HG03159 (cell line): ENCODE data around the gene NDUFA11.
"Not testable (repeated sequence)": the region's sequence is repeated elsewhere in the genome, so short reads cannot be mapped to it uniquely, and the experiment has no call there.

Source experiments
- ATAC-seq: cut with Tn5 transposase; IDR thresholded peaks from one replicate; pipeline ENCODE4 v1.9.1; 2021; ENCODE audit warnings: mild to moderate bottlenecking, moderate library complexity; ENCODE audit not compliant: unreplicated experiment

NDUFA11 gene

DNA sequence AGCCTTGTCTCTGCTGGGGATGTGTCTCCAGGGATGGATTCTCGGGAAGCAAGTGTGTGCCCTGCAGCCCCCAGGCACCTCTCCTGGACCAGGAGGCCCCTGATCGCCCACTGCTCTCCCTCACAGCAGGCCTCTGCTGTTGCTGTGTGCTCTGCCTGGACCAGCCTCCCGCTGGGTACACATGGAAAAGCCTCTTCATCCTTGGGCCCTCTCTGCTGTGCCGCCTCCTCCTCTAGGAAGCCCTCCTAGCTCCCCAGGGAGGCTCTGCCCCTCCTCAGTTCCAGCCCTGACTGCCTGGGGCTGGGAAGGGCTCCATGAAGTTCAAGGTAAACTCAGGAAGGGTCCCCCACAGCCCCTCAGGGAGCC is 12.0 kb downstream of the NDUFA11 start:
- no peak for ATAC-seq

DNA sequence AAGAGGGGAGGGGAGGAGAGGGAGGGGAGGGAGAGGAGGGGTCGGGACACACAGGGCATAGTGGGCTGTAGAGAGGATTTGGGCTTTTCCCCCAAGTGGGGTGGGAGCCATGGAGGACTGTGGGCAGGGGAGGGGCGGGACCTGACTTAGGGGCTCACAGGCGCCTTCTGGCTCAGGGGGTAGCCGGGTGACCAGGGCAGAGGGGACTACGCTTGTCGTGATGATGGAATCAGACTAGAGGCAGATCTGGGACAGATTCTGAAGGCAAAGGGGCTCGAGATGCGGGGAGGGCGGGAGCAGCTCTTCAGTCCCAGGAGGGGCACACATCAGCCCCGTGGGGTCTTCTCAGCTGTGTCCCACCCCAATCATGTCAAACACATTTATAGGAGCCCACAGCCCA is 13.5 kb downstream of the NDUFA11 start:
- ATAC-seq: no peak

DNA sequence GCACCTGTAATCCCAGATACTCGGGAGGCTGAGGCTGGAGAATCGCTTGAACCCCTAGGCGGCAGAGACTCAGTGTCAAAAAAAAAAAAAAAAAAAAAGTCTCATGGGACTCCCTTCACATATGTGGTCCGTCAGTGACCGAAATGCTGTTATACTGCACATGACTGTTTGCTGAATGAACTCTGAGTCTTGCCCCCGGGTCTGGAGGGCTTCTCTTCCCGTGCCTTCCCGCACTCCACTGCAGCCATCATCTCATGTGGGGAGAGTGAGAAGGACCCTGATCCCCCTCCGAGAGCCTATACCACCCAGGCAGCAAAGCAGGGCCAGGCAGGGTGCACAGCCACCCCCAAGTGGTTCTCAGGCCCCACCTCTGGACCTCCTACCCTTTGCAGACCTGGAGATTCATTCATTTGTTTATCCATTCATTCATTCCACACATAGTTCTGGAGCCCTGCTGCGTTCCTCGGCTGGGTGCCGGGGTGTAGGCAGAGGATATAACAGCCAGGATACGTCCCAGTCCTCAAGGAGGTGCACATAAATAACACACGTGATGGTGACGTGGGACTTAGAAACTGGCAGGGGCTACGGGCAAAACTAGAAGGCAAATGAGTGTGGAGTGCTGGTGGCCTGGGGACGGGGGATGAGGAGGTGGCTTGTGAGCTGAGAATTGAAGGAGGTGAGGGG is 14.2 kb downstream of the NDUFA11 start:
- ATAC-seq: no peak

DNA sequence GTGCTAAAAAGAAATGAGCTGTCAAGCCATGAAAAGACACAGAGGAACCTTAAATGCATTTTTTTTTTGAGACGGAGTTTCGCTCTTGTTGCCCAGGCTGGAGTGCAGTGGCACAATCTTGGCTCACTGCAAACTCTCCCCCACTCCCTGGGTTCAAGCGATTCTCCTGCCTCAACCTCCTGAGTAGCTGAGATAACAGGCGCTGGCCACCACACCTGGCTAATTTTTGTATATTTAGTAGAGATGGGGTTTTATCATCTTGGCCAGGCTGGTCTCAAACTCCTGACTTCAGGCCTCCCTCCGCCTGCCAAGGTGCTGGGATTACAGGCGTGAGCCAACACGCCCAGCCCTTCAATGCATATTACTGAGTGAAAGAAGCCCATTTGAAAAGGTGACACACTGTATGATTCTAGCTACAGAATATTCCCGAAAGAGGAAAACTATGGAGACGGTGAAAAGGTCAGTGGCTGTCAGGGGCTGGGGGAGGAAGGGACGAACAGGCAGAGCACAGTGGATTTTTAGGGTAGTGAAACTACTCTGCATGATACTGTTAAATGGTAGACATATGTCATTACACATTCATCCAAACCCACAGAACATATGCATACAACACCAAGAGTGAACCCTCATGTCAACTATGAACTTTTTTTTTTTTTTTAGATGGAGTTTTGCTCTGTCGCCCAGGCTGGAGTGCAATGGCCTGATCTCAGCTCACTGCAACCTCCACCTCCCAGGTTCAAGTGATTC is 19.4 kb downstream of the NDUFA11 start:
- ATAC-seq: not testable (repeated sequence)

DNA sequence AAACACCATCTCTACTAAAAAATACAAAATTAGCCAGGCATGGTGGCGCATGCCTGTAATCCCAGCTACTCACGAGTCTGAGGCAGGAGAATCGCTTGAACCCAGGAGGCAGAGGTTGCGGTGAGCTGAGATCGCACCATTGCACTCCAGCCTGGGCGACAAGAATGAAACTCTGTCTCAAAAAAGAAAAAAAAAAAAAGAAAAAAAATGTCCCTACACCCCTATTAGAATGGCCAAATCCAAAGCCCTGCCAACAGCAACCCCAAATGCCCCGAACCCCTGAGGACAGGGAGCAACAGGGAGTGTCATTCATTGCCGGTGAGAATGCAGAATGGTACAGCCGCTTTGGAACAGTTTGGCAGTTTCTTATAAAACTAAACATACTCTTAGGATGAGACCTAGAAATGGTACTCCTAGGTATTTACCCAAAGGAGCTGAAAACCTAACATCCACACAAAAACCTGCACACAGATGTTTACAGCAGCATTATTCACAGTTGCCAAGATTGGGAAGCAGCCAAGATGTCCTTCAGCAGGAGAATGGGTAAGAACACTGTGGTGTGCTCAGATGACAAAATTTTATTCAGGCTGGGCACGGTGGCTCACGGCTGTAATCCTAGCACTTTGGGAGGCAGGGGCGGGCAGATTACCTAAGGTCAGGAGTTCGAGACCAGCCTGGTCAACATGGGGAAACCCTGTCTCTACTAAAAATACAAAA is 20.3 kb downstream of the NDUFA11 start:
- ATAC-seq: not testable (repeated sequence)

DNA sequence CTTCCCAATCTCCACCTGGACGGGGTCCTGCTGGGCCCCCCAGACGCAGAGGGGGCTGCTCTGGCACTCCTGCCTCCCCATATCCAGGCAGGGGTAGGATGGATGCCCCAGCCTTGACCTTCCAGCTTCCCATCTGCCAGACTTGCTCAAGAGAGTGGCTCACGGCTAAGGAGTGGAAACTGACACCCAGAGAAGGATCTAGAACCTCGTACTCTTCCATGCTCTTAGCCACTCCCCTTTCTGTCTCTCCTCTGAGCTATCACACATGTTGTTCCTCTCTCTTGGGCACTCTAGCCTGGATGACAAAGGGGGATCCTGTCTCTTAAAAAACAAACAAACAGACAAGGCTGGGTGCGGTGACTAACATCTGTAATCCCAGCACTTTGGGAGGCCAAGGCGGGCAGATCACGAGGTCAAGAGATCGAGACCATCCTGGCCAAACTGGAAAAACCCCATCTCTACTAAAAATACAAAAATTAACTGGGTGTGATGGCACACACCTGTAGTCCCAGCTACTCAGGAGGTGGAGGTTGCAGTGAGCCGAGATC is 21.1 kb downstream of the NDUFA11 start:
- no peak for ATAC-seq

DNA sequence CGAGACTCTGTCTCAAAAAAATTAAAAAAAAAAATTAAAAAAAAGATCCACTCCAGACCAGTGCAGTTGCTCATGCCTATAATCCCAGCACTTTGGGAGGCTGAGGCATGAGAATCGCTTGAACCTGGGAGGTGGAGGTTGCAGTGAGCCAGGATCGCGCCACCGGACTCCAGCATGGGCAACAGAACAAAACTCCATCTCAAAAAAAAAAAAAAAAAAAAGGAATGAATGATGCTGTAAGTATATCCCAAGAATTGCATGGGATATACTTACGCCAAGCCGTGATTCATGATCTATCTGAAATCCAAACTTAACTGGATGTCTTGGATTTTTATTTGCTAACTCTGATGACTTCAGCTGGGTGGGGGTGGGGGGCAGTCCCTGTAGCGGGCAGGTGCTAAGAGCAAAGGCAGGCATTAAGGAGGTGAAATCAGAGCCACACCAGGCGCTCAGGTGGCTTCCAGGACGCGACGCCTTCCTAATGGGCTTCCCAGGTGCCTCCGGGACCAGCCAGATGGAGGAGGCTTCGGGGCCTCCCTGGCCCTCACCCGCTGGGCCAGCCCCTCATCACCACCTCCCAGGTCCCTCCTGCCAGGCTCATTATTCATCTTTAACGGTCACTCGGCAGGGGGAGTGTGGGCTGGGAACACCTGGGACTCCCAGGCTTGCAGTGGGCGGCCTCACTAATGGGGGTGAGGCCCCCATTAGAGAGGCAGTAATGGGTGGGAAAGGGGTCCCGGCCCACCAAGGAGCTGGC is 21.9 kb downstream of the NDUFA11 start:
- ATAC-seq: no peak

DNA sequence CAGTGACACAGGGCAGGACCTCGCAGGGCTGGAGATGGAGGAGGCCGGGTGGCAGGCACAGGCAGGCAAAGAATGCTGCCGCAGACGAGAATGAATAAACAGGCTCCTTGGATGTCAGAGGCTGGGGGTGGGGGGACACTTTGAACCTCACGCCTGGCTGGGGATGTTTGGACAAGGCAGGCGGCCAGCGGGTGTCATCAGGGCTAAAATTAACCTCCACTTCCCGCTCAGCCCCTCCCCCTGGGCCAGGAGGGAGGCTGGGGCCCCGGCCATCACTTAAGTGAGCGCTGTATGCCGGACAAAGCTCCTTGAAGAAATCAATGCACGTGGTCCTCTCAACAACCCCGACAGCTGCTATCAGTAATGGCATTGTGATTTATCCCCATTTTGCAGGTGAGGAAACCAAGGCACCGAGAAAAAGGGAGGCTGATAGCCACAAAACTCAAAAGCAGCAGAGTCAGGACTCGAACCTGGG is 22.9 kb downstream of the NDUFA11 start:
- ATAC-seq: no peak

DNA sequence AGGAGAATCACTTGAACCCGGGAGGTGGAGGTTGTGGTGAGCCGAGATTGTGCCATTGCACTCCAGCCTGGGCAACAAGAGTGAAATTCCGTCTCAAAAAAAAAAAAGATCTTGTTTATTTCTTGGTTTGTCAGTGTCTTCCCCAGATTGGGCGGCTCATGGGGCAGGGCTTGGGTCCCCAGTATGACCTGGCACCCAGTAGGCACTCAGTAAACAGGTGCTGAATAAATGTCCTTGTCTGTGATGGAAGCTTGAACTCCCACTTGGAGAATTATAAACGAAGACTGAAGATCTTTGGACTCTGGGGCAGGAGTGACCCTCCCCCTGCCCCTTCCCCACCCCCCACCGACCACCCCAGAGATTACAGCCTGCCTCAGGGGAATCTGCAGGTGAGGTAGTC is 23.4 kb downstream of the NDUFA11 start:
- ATAC-seq: no peak

DNA sequence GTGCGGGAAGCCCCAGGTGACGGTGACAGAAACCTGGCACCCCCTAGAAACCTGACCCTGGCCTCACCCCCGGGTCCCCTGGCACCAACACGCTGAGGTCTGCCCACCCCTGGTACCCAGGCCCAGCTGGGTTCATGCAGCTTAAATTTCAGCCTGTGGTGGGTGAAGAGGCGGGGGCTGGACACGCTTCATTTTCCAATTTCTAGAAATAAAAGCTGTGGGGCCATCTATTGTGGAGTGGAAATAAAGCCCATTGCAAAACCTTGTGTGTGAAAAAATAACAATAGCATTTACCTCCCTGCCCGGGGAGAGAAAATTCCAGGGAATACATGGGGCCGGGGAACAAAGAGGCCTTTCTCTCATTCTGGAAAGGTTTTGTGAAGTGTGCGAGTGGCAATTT is 25.7 kb downstream of the NDUFA11 start:
- ATAC-seq: no peak

DNA sequence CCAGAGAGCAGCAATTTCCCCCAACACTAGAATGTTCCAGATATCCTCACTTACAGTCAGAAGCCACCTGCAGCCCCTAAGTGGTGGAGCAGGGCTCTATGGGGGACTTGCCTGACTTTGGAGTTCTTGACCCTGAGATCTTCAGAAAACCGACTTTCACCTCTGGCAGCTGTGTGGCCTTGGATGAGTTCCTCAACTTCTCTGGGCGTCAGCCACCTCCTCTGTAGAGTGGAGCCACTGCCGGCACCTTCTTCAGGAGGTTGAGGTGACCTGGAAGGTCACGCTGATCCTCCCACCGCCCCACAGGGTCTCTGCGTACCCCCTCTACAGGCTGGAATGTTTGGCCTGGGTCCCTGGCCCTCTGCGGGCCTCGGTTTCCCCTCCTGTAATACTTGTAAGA is 26.2 kb downstream of the NDUFA11 start:
- no peak for ATAC-seq

DNA sequence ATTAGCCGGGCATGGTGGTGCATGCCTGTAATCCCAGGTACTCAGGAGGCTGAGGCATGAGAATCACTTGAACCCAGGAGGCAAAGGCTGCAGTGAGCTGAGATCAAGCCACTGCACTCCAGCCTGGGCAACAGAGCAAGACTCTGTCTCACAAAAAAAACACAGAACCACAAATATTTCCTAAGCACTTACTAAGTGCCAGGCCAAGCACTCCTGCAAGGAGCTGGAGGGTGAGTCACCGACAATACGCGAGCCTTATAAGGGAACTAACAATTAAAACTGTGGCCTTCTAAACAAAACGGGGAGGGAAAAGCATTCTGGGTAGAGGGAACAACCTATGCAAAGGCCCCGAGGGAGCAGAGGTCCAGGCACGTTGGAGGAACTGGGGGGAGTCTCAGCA is 29.1 kb downstream of the NDUFA11 start:
- ATAC-seq: not testable (repeated sequence)

DNA sequence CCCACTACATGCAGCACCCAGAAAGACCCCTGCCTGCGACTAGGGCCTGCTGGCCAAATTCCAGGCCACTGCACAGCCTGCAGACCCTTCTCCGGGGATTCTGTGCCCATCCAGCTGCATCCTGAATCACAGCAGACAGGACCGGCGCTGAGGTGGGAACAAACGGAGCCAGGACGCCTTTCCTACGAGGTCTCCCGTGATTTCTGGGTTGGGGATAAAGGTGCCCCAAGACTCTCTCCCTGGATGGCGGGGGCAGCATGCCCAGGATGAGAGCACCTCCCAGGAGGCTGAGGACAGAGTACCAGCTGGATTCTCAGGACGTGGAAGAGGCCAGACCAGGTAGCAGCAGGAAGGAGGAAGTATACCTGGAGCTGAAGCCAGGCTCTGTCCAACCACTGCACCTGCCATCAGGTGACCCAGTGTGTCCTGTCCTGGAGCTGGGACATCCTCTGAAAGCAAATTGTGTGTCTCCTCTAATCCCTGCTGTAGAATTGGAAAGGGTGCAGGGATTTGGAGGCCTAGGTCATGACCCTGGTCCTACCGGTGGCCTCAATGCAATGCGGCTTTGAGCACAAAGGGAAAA is 29.9 kb downstream of the NDUFA11 start:
- ATAC-seq: no peak

DNA sequence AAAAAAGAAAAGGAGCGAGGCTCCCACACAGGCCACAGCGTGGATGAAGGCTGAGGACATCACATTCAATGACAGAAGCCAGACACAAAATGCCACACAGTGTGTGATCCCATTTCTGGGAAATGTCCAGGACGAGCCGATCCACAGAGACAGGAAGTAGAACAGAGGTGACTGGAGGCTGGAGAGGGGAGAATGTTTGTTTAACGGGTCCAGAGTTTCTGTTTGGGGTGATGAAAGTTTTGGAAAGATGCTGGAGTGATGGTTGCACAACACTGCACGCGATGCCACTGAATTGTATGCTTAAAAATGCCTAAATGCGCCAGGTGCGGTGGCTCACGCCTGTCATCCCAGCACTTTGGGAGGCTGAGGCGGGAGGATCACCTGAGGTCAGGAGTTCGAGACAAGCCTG is 32.6 kb downstream of the NDUFA11 start:
- no peak for ATAC-seq

DNA sequence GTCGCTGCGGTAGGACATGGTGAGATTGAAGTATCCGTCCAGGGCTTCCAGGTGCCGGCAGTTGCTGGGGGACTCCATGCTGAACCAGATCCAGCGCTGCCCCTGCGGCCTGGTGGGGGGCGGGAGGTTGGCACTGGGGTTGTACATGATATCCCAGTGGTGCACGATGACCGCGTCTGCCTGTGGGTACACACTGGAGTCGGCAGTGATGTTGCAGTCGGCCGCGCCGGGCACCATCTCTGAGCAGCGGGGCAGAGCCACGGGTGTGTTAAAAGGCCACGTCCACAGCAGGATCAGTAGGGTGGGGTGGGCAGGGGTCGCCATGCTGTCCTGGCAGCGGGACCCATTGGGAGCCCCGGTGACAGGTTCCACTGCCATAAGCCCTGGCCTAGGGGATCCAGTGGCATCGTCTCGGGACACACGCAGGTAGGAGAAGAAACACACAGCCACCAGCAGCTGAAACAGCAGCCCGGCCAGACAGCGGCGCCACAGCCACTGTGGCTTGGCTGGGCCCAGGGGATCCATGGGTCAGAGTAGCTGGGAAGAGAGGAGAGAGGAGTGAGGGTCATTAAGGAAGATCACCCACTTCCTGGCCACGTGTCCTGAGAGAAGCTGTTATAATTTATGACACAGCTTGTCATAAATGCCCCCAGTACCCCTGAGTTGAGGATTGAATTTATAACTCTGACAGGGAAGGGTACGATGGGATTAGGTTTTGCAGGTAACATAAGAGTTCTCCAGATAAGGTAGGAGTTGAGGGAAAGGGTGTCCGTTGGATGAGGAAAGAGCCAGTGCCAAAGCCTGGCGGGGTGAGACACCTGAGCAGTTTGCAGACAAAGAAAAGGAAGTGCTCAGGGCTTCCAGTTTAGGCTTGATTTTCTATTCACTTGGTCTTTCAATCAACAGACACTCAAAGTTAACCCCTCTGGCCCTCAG is 36.1 kb downstream of the NDUFA11 start:
- ATAC-seq: no peak

DNA sequence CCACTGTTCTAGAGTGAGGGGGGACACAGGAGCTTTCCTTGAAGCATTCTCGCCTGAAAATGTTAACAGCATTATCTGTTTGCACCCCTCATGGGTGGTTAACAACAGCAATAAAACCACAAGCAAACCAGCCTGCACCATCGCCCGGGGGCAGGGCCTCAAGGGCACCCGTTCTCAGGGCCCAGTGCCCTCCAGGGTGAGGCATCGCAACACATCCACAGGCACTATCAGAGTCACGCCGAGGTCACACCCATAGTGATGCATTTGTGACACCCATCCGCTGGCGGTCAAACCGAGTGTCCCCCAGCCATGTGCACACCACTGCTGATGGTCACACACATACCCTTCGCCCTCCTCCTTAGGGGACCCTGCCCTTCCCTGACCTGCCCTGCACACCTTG is 37.8 kb downstream of the NDUFA11 start:
- no peak for ATAC-seq

DNA sequence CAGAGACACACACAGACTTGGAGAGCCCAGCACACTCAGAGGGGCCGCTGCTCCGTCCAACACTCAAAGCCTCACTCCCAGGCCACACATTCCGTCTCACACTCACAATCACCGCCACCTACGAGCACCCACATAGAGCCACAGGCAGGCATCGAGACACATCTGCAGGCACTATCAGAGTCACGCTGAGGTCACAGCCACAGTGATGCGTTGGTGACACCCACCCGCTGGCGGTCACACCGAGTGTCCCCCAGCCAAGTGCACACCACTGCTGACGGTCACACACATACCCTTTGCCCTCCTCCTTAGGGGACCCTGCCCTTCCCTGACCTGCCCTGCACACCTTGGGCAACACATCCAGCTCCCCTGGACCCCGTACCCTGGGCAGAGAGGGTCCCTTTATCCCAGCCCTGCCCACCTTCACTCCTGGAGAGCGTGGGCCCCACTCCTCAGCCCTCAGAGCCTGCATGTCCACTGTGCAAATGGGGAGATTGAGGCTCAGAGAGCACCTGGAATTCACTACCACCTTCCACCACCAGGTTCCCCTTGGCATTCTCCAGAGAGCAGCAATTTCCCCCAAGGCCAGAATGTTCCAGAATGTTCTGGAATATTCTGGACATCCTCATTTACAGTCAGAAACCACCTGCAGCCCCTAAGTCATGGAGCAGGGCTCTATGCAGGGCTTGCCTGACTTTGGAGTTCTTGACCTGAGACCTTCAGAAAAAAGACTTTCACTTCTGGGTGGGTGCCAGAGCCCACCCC is 38.7 kb downstream of the NDUFA11 start:
- ATAC-seq: no peak

DNA sequence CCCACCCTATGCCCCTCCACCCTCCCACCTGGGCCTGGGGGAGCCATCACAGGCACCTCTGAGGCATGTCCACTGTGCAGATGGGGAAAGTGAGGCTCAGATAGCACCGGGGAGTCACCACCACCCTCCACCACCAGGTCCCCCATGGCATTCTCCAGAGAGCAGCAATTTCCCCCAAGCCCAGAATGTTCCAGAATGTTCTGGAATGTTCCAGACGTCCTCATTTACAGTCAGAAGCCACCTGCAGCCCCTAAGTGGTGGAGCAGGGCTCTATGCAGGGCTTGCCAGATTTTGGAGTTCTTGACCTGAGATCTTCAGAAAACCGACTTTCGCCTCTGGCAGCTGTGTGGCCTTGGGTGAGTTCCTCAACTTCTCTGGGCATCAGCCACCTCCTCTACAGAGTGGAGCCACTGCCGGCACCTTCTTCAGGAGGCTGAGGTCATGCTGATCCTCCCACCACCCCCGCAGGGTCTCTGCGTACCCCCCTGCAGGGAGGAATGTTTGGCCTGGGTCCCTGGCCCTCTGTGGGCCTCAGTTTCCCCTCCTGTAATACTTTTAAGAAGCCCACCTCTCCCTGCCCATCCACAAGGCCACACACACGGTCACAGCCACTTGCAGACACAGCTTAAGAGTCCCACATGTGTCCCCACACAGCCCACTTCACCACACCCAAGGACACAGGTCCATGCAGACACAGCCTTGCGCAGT is 39.4 kb downstream of the NDUFA11 start:
- no peak for ATAC-seq
